Cardiac septum (tissue), 1 donor: ENCODE results near the gene EN1. TPM values are rescaled to one million over a fixed set of nuclear protein-coding genes. Genes with fewer than 3 reads are reported as not detected.

Source experiments
- DNase-seq: peaks from one replicate; pipeline ENCODE4 v3.0.0-alpha.2; 2020; ENCODE audit warnings: low spot score
- intact Hi-C: fragments of 100-400 bp; cut with DNase I; formaldehyde crosslinking; loops from one replicate; pipeline ENCODE4 v1.14.0; 2022
- long read RNA-seq: library from polyadenylated mRNA; unstranded; transcript quantifications from one replicate; pipeline ENCODE4 v2.0.0, GENCODE V29; 2021
- total RNA-seq: library from RNA; stranded (reverse); fragmentation: NEBNext Ultra II Directional; extraction: Animal tissue kit (Norgen Biotek cat#: 25700); gene quantifications from one replicate; pipeline ENCODE4 v1.2.1, GENCODE V29; 2021
- donor health status: DM: no; HTN: no; CAD: no.

The EN1 gene
- total RNA-seq, result 0.13 TPM
- long read RNA-seq, result 0 reads

DNA sequence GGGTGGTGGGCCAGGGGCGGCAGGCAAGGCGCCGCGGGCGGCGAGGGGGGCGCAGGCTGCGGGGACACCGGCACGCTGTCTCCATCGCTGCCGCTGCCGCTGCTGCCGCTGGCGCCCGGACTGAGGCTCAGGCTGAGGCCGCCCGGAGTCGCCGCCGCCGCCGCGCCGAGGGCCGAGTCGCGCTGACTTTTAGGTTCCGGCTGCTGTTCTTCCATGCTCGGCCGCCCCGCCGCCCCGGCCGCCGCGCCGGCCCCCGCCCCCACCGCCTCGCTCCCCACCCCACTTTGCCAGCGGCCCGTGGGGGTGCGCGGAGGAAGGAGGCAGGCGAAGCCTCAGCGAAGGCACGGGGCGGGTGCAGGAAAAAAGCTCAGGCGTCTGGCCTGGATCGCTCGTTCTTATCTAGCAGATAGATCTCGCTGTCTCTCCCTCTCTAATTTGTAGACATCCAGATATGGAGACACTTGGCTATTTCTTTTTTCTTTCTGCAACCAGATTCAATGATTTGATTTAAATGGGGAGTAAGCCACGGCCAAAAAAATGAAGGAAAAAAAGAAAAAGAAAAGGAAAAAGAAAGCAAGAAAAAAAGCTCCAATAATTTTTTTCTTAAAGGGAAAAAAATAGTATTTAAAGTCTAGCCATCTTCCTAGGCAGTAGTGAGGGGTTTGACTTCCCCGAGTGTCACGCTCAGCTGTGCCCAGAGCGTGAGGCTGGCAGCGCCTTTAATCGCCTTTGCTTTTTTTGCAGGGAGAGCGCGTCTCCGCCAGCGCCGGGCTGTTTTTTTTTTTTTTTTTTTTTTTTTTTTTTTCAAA, at the start of gene EN1:
Gene EN1 (minus strand): TSS at position 696 of the 809 bp plus-strand sequence. CDS start 481 bp downstream, at position 215.
- no peak for DNase-seq
- intact Hi-C loops, result no loop called here

DNA sequence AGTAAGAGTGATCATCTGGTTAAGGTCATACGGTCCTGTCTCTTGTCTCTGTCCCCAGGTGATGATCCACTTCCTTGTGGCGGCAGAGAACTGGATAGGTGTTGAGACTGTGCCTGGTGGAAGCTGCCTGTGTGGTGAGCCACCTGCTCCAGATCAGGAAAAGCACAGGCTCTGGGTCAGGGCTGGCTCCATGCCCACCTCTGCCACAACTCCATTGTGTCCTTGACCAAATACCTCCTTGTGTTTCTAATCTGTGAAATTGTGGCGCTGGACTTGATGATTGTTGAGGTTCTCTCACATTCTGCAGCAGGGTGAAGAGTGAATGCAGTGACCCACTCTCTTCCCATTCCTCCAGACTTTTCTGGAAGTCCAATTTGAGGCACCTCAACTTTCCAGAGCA, 45.7 kb upstream of the EN1 start:
- intact Hi-C loops, result no loop called here

DNA sequence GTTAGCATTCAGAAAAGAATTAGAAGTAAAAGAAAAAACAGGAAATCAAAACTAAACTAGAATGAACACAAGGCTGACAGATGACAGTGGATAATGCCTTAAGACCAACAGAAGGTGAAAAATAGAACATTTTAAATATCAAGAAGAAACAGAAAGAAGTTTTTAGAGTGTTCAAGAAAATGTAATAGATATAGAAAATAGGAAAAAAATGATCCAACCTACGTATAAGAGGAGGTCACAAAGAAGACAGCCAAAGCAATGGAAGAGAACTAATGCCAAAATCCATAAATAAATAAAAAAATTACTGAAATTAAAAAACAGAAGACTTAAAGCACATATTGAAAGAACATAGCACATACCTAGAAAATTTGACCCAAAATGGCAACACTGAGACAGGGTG, 42.5 kb upstream of the EN1 start:
- intact Hi-C loops, result loop anchor here (10.0 kb wide), 1 partner anchor 585 kb away; no protein-coding TSS in a partner anchor
- no peak for DNase-seq

More for the DNA sequence above, 45.7 kb upstream of the EN1 start:
- no peak for DNase-seq

DNA sequence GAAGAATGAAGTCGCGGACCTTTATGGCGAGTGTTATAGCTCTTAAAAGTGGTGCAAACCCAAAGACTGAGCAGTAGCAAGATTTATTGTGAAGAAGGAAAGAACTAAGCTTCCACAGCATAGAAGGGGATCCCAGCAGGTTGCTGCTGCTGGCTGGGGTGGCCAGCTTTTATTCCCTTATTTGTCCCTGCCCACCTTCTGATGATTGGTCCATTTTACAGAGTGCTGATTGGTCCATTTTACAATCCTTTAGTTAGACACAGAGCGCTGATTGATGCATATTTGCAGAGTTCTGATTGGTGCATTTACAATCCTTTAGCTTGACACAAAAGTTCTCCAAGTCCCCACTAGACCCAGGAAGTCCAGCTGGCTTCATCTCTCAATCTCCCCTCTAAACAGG, 36.3 kb upstream of the EN1 start:
- no peak for DNase-seq
- intact Hi-C loops, result loop anchor here (5.0 to 10.0 kb wide), 2 partner anchors 409 to 591 kb away; no protein-coding TSS in a partner anchor

DNA sequence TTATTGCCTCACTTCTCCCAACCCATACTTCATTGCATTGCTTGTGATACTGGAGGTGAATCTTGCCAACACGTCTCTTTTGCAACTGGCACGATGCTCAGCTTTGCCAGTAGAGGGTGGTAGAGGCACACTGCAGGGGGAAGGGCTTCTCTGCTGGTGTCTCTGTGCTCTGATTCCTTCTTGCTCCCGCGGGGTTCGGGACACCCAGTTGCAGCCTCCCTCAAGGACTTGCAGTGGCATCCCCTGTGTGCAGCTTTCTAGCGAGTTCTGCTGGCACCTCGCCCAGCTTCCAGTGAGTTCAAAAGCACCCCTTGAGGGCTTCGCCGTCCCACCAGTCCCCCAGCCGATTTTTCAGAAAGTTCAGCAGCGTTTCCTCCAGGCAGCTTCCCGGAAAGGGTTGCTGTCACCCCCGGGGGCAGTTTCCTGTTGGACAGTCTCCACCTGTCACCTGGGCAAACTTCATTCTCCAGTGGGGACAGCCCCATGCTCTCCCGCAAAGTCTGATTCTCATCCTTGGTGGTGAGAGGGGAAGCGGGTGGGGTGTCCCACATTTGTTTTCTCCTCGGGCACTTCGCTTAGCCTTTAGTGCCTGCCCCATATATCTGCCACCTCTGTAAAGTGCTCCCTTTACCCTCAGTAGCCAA, 35.4 kb upstream of the EN1 start:
- DNase-seq, result peak; percentile 80
- intact Hi-C loops, result loop anchor here (5.0 to 10.0 kb wide), 2 partner anchors 409 to 592 kb away; no protein-coding TSS in a partner anchor

DNA sequence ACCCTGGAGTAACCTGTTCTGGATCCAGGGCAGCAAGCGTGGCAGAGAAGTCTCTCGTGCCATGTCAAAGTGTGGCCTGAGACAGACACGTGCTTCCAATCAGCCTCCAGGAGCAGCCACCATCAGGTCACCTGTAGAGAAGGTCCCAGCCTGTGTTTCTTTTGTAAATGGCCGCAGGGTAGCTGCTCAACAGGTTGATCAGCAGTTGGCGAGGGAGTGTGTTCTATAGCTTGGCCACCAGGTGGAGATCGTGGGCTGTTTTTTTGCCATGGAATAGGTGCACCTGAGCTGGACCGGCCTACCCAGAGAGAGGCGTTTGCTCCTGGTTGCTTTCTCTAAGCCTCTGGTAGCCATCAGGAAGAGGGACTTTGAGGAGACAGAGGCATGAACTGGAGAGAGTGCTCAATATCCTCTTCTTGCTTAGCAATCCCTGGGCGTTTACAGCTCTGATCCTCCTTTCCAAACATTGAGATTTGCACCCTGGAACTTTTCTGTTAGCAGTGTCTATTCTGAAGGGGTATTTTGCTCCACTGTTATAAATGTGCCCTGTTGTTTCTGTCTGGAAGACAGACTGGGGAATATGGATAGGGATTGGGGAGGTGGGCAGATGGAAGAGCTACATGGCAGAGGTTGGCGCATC, 34.2 kb upstream of the EN1 start:
- intact Hi-C loops, result loop anchor here (5.0 to 10.0 kb wide), 2 partner anchors 411 to 593 kb away; no protein-coding TSS in a partner anchor
- no peak for DNase-seq

DNA sequence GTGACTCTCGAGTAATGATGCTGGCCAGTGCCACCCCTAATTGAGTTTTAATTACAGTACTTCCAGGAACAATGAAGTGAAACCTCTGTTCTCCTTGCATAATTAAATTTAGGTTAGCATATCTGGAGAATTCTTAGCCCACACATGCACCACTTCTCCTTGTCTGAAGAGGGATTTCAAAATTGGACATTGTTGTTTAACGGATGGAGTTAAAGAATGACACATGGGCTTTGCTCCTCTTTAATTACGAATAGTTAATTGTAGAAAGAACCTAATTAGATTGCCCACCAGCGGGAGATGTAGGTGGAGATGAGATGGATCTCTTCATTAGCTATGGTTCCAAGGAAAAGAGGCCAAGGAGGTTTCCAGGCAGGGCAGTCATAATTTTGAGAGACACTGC, 33.1 kb upstream of the EN1 start:
- no peak for DNase-seq
- intact Hi-C loops, result loop anchor here (5.0 to 10.0 kb wide), 2 partner anchors 412 to 594 kb away; no protein-coding TSS in a partner anchor

DNA sequence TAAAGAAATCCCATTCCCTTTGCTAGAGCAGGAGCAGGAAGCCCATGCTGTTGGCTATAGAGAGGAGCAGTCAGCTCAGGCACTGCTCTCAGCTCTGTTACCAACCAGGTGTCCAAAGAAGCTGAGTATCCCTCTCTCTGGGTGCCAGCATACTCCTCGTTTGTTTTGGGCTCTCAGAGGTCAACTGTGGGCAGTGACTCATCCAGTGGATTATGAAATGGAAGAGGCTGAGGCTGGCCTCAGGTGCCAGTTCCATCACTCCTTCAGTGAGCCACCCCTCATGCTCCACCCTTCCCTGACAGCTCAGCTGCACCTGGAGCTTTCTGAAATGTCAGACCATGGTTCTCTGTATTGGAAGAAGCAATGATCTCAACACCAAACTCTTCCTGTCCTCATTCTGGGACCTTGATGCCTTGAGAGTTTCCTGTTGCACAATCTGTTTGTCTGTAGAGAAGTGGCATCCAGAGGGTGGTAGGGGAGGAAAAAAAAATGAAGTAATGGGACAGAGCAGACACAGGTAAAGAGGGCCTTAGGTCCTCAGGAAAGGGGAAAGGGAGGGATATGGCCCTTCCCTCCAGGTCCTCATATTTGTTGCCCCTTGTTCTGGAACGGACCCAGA, 31.2 kb upstream of the EN1 start:
- DNase-seq, result no peak
- intact Hi-C loops, result no loop called here

DNA sequence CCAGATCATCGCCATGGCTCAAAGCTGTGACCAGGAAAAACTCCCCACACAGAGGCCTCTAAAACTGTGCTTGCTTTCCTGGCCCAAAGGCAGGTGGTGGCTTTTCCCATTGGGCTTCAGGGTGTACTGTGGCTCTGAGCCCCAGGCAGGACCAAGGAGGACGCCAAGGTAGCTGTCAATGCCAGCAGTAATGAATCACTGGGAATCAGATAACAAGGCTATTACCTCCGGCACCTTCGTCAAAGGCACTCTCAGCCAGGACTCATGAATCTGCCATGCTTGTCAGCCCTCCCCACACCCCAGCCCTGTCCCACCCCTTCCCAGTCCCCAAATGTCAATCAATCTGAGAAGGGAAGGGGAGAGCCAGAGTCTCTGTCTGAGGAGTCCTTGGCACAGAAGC, 27.9 kb upstream of the EN1 start:
- DNase-seq, result no peak
- intact Hi-C loops, result no loop called here

DNA sequence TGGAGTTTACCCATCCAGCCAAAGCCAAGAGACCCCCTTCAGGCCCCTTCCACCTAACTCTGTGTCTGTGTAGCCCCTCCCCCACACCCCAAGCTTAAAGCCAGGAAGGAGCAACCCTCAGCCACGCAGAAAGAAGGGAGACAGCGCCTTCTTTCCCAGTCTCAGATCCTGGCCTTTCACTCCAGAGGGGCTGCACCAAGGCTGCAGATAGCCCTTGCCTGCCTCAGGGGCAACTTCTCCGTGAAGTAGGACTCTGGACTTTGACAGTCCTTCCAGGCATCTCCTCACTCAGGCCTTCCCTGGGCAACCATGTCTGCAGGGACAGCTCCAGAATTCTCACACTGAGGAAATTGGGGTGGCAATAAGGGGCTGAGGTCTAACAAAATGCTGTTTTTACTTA, 26.9 kb upstream of the EN1 start:
- intact Hi-C loops, result no loop called here
- DNase-seq, result no peak

DNA sequence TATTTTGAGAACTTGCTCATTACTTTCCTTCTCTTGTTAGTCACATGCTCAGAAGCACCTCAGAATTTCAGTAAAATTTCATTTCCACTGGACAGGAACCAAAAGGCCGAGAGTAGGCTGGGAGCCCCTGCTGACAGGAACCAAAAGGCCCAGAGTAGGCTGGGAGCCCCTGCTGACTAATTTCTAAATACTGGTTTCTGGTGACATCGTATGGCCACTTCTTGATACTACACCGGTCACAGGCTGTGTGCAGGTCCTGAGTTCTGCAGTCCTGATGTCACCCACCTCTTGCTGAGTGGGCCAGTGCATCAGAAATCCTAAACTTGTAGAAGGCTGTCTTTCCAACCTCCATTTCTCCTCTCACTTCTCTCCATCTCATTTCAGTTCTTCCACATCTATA, 17.7 kb upstream of the EN1 start:
- intact Hi-C loops, result no loop called here
- DNase-seq, result no peak

DNA sequence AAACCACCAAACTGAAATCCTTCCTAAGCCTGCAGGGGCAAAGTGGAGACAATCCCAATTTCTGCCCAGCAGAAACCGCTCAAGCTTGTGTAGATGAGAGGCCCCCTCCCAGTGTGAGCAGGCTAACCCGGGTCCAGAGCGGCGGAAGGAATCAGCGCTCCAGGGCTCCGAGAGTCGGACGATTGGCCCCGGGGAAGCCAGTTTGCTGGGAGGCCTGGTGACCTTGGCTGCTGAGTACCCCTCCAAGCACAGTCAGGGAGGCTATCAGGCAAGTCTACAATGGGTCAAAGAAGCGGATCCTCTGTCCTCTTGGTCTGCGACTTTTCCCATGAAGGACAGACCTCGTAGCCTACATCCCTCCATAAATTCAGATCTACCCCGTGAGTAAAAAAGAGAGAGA, 16.8 kb upstream of the EN1 start:
- DNase-seq, result no peak
- intact Hi-C loops, result no loop called here

DNA sequence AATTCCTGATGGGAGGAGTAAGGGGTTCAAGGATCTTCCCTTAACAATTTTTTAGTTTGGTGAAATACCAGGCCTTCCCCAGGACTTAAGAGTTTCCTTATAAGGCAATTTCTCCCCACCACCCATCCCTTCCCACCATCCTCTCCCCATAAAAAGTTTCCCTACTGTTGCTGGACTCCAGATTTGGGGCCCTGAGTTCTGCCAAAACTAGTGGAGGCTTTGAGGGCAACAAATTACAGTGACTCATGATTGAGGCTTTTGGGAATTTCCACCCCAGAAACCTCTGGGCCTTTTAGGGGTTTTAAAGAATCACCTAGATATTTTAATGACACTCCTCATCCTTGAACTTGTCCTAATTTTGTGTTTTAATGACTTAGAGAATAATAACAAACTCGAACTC, 14.3 kb upstream of the EN1 start:
- intact Hi-C loops, result no loop called here
- DNase-seq, result no peak

DNA sequence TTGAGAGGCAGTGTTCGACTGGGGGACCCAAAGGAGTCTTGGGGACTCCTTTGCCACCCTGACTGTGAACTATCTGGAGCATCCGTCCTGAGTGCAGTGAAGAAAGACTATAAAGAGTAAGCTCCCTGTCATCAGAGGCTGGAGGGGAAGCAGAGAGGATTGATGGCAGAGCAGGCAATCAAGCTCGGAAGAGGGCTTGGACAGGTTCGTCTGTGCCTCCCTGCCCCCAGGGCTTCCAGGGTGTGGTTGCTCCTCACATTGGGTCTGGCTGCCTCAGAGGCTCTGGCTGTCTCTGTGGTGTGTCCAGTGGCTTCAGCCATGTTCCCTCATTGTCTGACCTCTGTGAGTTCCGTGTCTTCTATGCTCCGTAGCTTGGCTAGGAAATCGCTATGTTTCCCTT, 13.8 kb upstream of the EN1 start:
- intact Hi-C loops, result no loop called here
- DNase-seq, result no peak

DNA sequence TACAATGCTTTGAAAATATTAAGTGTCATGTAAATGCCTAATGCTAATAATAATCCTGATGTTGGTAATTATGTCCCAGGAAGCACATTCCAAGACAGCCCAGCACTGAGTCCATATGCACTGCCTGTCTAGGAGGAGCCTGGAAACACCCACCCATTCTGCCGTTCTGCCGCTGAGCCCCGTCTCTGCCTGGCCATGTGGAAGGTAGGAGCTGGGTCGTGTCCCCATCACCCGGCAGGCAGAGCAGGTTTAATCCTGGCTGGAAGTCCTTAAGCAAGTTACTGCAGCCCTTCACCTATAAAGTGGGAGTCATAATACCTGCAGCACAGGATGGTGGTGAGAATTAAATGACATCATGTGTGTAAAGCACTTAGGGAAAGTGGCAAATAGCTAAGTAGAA, 13.1 kb upstream of the EN1 start:
- no peak for DNase-seq
- intact Hi-C loops, result no loop called here

DNA sequence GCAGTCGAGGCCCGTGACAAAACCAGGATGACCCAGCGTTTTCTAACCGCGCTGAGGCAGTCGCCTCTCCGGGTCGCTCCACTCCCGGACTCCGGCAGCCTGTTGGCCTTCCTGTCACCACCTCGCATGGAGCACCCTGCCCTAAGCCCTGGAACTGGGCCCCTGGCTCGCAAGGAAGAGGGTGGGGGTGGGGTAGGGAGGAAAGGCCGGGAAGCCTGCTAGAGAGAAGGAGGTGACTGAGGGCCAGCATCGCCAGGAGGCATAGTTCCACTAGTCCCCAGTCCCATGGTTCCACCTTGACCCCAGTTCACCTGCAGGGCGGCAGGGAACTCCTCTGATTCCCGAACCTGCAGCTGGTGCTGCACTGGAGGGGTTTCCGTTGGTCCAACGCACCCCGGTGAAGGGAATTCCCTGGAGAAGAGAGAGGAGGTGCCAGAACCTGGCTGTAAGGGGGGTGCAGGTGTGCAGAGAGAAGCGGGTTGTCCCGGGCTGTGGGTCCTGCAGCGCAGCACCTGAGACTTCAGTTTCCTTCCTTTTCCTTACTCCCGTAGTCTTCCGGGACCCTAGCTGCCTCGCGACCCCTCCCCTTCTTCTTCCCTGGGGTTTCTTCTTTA, 11.8 kb upstream of the EN1 start:
- no peak for DNase-seq
- intact Hi-C loops, result loop anchor here (5.0 kb wide), 3 partner anchors 322 to 812 kb away; no protein-coding TSS in a partner anchor

DNA sequence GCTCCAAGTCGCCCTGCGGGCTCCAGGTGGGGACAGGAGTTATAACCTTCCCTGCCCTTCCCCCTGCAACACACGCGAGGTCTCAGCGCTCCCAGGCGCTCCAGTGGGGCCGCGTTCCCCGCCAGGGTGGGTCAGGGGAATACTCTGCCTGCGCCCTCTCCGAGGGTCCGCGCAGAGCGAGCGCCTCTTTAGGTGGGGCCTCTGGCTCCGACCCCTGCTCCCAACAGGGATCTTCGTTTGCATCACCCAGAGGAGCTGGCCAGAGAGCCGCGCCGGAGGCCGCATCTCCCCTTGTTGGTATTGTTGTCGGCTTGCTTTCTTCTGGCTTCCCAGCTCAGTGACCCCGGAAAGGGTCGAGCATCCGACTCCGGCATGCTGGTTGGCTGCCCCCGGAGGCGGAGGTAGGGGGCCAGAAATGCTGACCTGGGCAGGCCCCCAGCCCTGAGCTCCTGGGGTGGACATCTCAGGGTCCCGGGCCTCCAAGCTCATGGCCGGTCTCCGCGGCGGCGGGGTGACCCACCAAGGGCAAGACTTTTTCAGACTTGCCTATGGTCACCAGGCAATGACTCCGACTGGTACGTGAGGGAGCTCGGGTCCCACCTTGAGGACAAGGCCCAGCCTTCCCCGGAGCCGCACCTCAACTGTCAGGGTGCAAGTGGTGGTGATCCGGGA, 11.2 kb upstream of the EN1 start:
- intact Hi-C loops, result loop anchor here (5.0 kb wide), 3 partner anchors 321 to 811 kb away; no protein-coding TSS in a partner anchor
- peak; percentile 20 for DNase-seq

DNA sequence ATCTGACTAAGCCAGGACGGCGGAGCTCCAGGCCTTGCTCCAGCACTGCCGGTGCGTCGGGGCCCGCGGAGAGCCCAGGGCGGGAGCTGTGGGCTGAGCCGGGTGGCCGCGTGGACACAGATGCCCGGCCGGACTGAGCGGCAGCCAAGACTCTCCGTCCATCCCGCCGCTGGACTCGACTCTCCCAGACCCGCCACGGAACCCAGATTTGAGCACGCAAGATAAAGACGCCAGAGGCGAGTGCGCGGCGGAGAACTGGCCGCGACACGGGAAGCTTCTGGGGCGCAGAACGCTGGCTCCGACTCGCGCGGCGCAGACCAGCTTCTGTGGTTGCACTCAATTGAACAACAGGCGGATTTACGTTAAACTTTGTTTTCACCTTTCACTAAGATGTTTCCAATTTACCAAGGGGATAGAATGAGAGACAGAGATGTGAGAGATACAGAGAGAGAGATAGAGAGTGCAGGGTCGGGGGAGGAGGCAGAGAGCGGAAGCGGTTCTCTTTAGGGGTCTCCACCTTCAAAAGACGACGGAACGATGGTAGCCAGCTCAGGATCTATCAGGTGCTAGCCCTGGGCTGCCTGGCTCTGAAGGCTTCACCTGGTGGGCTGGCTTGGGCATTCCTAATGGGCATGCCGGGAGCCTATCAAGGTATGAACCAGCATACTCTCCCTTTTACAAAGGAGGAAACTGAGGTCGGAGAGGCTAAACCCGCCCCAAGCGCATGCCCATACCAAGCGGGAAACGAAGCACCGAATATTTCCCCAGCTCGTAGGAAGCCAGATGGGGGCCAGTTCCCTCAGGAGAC, 10.4 kb upstream of the EN1 start:
- peak; percentile 36 for DNase-seq
- intact Hi-C loops, result loop anchor here (2.0 to 5.0 kb wide), 4 partner anchors 321 to 811 kb away; no protein-coding TSS in a partner anchor
